ENCODE measurements around the gene KLF15. TPM values are rescaled to one million over a fixed set of nuclear protein-coding genes. Genes with fewer than 3 reads are reported as not detected.

KLF15 gene
- total RNA-seq, 1 donor from 2014 or later: 0.74 TPM

- TF ChIP-seq CTCF (IDR thresholded peaks at IDR 0.05; ENCODE audit: partially characterized antibody, unreplicated experiment): no peak
- no peak for DNase-seq
- no peak overlapping the region for H3K4me3 Mint-ChIP-seq (ENCODE audit: unreplicated experiment)
- peaks cover 23% of the 10 kb centered on the region for H3K36me3 Mint-ChIP-seq (ENCODE audit: unreplicated experiment)
- H3K27ac Mint-ChIP-seq (ENCODE audit: unreplicated experiment): no peak overlapping the region
- H3K4me1 Mint-ChIP-seq (ENCODE audit: low read depth, unreplicated experiment): no peaks in the 10 kb centered on the region
- H3K9me3 Mint-ChIP-seq (ENCODE audit: unreplicated experiment): peaks cover 3% of the 10 kb centered on the region
- peaks cover 2% of the 10 kb centered on the region for H3K27me3 Mint-ChIP-seq (ENCODE audit: unreplicated experiment)
These were observed 27.1 kb downstream of the KLF15 start for GRCh38 chr3:126329927-126330725.

GRCh38 chr3:126326629-126327028 lies 30.6 kb downstream of the KLF15 start:
- DNase-seq: no peak
- H3K27ac Mint-ChIP-seq (ENCODE audit: unreplicated experiment): no peak overlapping the region
- H3K27me3 Mint-ChIP-seq (ENCODE audit: unreplicated experiment): peaks cover 2% of the 10 kb centered on the region
- peaks cover 23% of the 10 kb centered on the region for H3K36me3 Mint-ChIP-seq (ENCODE audit: unreplicated experiment)
- no peaks in the 10 kb centered on the region for H3K4me1 Mint-ChIP-seq (ENCODE audit: low read depth, unreplicated experiment)
- peaks cover 3% of the 10 kb centered on the region for H3K9me3 Mint-ChIP-seq (ENCODE audit: unreplicated experiment)
- TF ChIP-seq CTCF (IDR thresholded peaks at IDR 0.05; ENCODE audit: partially characterized antibody, unreplicated experiment): no peak
- H3K4me3 Mint-ChIP-seq (ENCODE audit: unreplicated experiment): no peak overlapping the region

- H3K36me3 Mint-ChIP-seq (ENCODE audit: unreplicated experiment): peaks cover 8% of the 10 kb centered on the region
- no peaks in the 10 kb centered on the region for H3K9me3 Mint-ChIP-seq (ENCODE audit: unreplicated experiment)
- no peak overlapping the region for H3K27ac Mint-ChIP-seq (ENCODE audit: unreplicated experiment)
- no peak overlapping the region for H3K4me3 Mint-ChIP-seq (ENCODE audit: unreplicated experiment)
- DNase-seq: no peak
- H3K27me3 Mint-ChIP-seq (ENCODE audit: unreplicated experiment): peaks cover 2% of the 10 kb centered on the region
- no peak for TF ChIP-seq CTCF (IDR thresholded peaks at IDR 0.05; ENCODE audit: partially characterized antibody, unreplicated experiment)
- H3K4me1 Mint-ChIP-seq (ENCODE audit: low read depth, unreplicated experiment): no peaks in the 10 kb centered on the region
These were observed 34.8 kb downstream of the KLF15 start for GRCh38 chr3:126322181-126322967.

GRCh38 chr3:126321490-126321889 lies 35.7 kb downstream of the KLF15 start:
- H3K27ac Mint-ChIP-seq (ENCODE audit: unreplicated experiment): no peak overlapping the region

More at GRCh38 chr3:126321490-126321889, 35.7 kb downstream of the KLF15 start:
- no peak for TF ChIP-seq CTCF (IDR thresholded peaks at IDR 0.05; ENCODE audit: partially characterized antibody, unreplicated experiment)
- H3K36me3 Mint-ChIP-seq (ENCODE audit: unreplicated experiment): peaks cover 7% of the 10 kb centered on the region
- peaks cover 2% of the 10 kb centered on the region for H3K27me3 Mint-ChIP-seq (ENCODE audit: unreplicated experiment)
- no peak overlapping the region for H3K4me3 Mint-ChIP-seq (ENCODE audit: unreplicated experiment)
- no peak for DNase-seq
- no peaks in the 10 kb centered on the region for H3K9me3 Mint-ChIP-seq (ENCODE audit: unreplicated experiment)
- H3K4me1 Mint-ChIP-seq (ENCODE audit: low read depth, unreplicated experiment): no peaks in the 10 kb centered on the region
